Uterus (tissue), 4 donors: ENCODE data around the gene SYTL4. TPM values are rescaled to one million over a fixed set of nuclear protein-coding genes. Genes with fewer than 3 reads are reported as not detected.

Source experiments
- DNase-seq, 2 donors: peaks; one replicate each; pipeline ENCODE4 v3.0.0-alpha.2; 2019 to 2020
- H3K27ac ChIP-seq, 2 donors: fragments of 200-600 bp; sonication (generic); 1 replicate in 1 of 2; 2 replicates in 1 of 2; pipeline ENCODE4 v1.5.1; 2016 to 2018
- H3K27me3 ChIP-seq, 2 donors: fragments of 200-600 bp; sonication (generic); one replicate each; pipeline ENCODE4 v1.5.1; 2018 to 2019; ENCODE audit warnings: control low read depth in 1 of 2
- H3K36me3 ChIP-seq, 2 donors: fragments of 200-600 bp; sonication (generic); one replicate each; pipeline ENCODE4 v1.5.1; 2019; ENCODE audit warnings: control low read depth in 1 of 2
- H3K4me1 ChIP-seq, 2 donors: fragments of 200-600 bp; sonication (generic); one replicate each; pipeline ENCODE4 v1.5.1; 2018 to 2019; ENCODE audit warnings: control low read depth in 1 of 2
- H3K4me3 ChIP-seq, 2 donors: fragments of 200-600 bp; sonication (generic); 1 replicate in 1 of 2; 2 replicates in 1 of 2; pipeline ENCODE4 v1.5.1; 2018 to 2019; ENCODE audit warnings: mild to moderate bottlenecking in 1 of 2
- H3K9me3 ChIP-seq, 2 donors: fragments of 200-600 bp; sonication (generic); one replicate each; pipeline ENCODE4 v1.5.1; 2019; ENCODE audit warnings: control low read depth in 1 of 2
- CTCF ChIP-seq, 4 experiments: fragments of 200-600 bp in 2 of 4; fragments of 450-650 bp in 2 of 4; sonication (generic) in 2 of 4; IDR thresholded peaks; one replicate each; pipeline ENCODE4 v1.5.1; 2016 to 2019; ENCODE audit warnings: antibody characterized with exemption in 4 of 4, mild to moderate bottlenecking in 2 of 4, moderate library complexity in 1 of 4
- POLR2A ChIP-seq, 2 donors: fragments of 450-650 bp; IDR thresholded peaks; one replicate each; pipeline ENCODE4 v1.6.1; 2016; ENCODE audit warnings: antibody characterized with exemption in 2 of 2, mild to moderate bottlenecking in 1 of 2, moderate library complexity in 1 of 2
- intact Hi-C: fragments of 100-400 bp; cut with DNase I; formaldehyde crosslinking; loops from one replicate; pipeline ENCODE4 v1.15.1; 2023; ENCODE audit warnings: low total_unique reads
- total RNA-seq, 4 donors: library from RNA; depleted of rRNA in 3 of 4; stranded (reverse); fragments of >200 nt in 3 of 4; gene quantifications; one replicate each; pipeline versions ENCODE4 v1.1.0 to v1.2.4, GENCODE V29; 2014 to 2023
- donor health status: DM: yes; HTN: yes; CAD: no.

The SYTL4 gene
- total RNA-seq, 4 donors from 2014 or later, result 48.0 to 169 (median 83.8) TPM

- no peak overlapping the region for H3K27ac ChIP-seq
- H3K27me3 ChIP-seq, result no peaks in the 10 kb centered on the region
- no peak overlapping the region for H3K4me3 ChIP-seq
- no peaks in the 10 kb centered on the region for H3K36me3 ChIP-seq
- intact Hi-C loops, result no loop called here
- TF ChIP-seq CTCF (IDR thresholded peaks at IDR 0.05) (no peak), POLR2A (IDR thresholded peaks at IDR 0.05) (no peak)
- H3K4me1 ChIP-seq, result no peaks in the 10 kb centered on the region
- DNase-seq, result no peak
- no peaks in the 10 kb centered on the region for H3K9me3 ChIP-seq
These were observed 36.6 kb downstream of the SYTL4 start for GRCh38 chrX:100695302-100695701.

- Histone ChIP-seq H3K36me3 (no peaks in the 10 kb centered on the region), H3K4me3 (no peak overlapping the region), H3K27ac (peak overlapping the region; percentile 45 to 57), H3K9me3 (no peaks in the 10 kb centered on the region), H3K27me3 (no peaks in the 10 kb centered on the region), H3K4me1 (no peaks in the 10 kb centered on the region)
- no peak for TF ChIP-seq POLR2A (IDR thresholded peaks at IDR 0.05)
- no peak for TF ChIP-seq CTCF (IDR thresholded peaks at IDR 0.05)
- intact Hi-C loops, result loop anchor here (5.0 kb wide), 1 partner anchor 80 kb away; no protein-coding TSS in a partner anchor
- no peak for DNase-seq
These were observed 44.4 kb downstream of the SYTL4 start for GRCh38 chrX:100687546-100687945.

- intact Hi-C loops, result loop anchor here (5.0 kb wide), 1 partner anchor 80 kb away; no protein-coding TSS in a partner anchor
- Histone ChIP-seq H3K4me1 (no peaks in the 10 kb centered on the region), H3K9me3 (no peaks in the 10 kb centered on the region), H3K27me3 (no peaks in the 10 kb centered on the region), H3K4me3 (no peak overlapping the region), H3K36me3 (no peaks in the 10 kb centered on the region), H3K27ac (peak overlapping the region; percentile 45 to 57)
- TF ChIP-seq POLR2A (IDR thresholded peaks at IDR 0.05), result no peak
- TF ChIP-seq CTCF (IDR thresholded peaks at IDR 0.05), result no peak
- DNase-seq, result peak in 1 of 2 donors; percentile 26
These were observed 44.8 kb downstream of the SYTL4 start for GRCh38 chrX:100687128-100687527.

GRCh38 chrX:100685997-100686305 lies 46.0 kb downstream of the SYTL4 start:
- Histone ChIP-seq H3K36me3 (no peaks in the 10 kb centered on the region), H3K27me3 (no peaks in the 10 kb centered on the region), H3K27ac (peak overlapping the region; percentile 45 to 57), H3K4me3 (no peak overlapping the region), H3K4me1 (no peaks in the 10 kb centered on the region), H3K9me3 (no peaks in the 10 kb centered on the region)
- DNase-seq, result no peak
- TF ChIP-seq CTCF (IDR thresholded peaks at IDR 0.05), result no peak
- no peak for TF ChIP-seq POLR2A (IDR thresholded peaks at IDR 0.05)
- intact Hi-C loops, result loop anchor here (5.0 kb wide), 1 partner anchor 81 kb away; no protein-coding TSS in a partner anchor

GRCh38 chrX:100685284-100685996 lies 46.5 kb downstream of the SYTL4 start:
- intact Hi-C loops, result loop anchor here (5.0 kb wide), 1 partner anchor 82 kb away; no protein-coding TSS in a partner anchor

More at GRCh38 chrX:100685284-100685996, 46.5 kb downstream of the SYTL4 start:
- no peak for TF ChIP-seq POLR2A (IDR thresholded peaks at IDR 0.05)
- TF ChIP-seq CTCF (IDR thresholded peaks at IDR 0.05), result peak; percentile 71 to 97 (median 88)
- peak; percentile 58 to 82 for DNase-seq
- no peaks in the 10 kb centered on the region for H3K36me3 ChIP-seq
- no peak overlapping the region for H3K4me3 ChIP-seq
- H3K27ac ChIP-seq, result peak overlapping the region; percentile 45 to 57
- H3K9me3 ChIP-seq, result no peaks in the 10 kb centered on the region
- H3K4me1 ChIP-seq, result no peaks in the 10 kb centered on the region
- H3K27me3 ChIP-seq, result no peaks in the 10 kb centered on the region
